NT2/D1 (cell line): ENCODE data around the gene MAN1A2.

ENCODE experiments used
- YY1 ChIP-seq: IDR thresholded peaks from 2 replicates; pipeline ENCODE4 v1.6.1; 2011; ENCODE audit not compliant: insufficient read length, insufficient read depth
- ZNF274 ChIP-seq: IDR thresholded peaks from 2 replicates; pipeline ENCODE4 v1.6.1; 2011; ENCODE audit warnings: mild to moderate bottlenecking, low read depth, low read length

DNA sequence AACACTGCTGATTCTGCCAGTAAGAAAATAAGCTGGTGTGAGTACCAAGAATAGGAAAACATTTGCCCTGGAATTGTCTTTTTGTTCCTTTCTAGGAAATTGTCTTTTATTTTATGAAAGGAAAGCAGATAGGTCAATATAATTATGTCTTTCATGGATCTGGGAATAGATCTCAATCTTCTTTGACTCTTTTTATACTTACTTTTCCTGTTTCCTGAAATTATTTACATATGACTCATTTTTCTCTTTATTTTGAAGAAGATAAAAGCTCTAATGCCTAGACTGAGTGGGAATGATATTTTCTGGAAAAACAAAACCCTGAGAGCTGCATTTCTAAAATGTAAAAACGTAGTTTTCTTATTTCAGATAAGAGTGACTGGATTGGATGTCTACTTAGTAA lies 100.1 kb downstream of the MAN1A2 start:
- no peak for TF ChIP-seq ZNF274
- no peak for TF ChIP-seq YY1
